SKM-1 (cell line): Measurements from ENCODE around the gene PERM1.

ENCODE experiments used
- DNase-seq: peaks from one replicate; lab custom pipeline; 2025; ENCODE audit not compliant: unreplicated experiment; lab: John Stamatoyannopoulos, UW

PERM1 gene

DNA sequence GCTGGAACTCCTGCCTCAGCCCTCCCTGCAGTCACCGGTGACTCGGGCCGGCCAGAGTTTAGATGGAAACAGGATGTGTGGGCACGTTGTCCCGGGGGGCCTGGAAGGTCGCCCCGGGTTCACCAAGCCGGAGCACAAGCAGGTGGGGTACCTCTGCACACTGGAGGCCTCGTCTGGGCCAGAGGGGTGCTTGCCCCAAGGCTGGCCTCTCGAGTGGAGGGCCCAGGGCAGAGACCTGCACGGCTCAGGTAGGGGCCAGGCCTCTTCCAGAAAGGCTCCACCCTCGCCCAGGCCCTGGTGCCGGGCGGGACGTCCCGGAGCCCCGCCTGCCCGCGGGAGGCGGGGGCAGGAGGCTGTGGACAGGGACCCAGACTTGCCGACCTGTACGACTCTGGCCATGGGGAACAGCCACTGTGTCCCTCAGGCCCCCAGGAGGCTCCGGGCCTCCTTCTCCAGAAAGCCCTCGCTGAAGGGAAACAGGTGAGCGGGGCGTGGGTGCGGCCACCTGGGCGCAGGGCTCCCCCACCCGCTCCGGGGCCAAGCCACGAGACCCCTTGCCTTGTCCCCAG is 15.7 kb downstream of the PERM1 start, which contains the start of gene PLEKHN1:
TSS of gene PLEKHN1 (plus strand) at position 348 of the 569 bp plus-strand sequence. CDS start at position 398, 50 bp downstream.
- no peak for DNase-seq

DNA sequence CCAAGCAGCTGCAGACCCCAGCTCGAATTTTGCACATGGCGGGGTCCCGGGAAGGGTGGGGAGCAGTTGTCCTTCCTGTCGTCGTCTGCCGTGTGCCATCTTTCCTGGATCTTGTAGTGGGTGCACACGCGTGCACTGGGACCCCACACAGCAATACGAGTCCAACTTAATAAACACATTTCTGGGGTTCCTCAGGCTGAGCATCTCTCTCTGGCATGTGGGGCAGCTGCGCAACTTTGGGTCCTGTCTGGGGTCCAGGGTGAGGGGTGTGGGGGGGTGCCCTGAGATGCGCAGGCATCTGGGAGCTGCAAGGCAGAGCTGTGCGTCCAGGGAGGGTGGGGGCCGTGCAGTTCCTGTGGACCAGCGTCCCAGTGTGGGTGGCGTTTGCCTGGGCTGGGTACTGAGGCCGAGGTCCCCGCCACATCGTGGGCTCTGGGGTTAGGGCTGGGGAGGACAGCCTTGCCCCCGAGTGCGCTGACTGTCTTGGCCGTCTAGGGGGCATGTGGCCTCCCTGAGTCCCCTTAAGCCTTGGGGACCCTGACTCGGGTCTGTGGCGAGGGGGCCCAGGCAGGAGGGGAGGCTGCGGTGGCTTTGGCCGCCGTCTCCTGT is 16.3 kb downstream of the PERM1 start:
- DNase-seq, result no peak

DNA sequence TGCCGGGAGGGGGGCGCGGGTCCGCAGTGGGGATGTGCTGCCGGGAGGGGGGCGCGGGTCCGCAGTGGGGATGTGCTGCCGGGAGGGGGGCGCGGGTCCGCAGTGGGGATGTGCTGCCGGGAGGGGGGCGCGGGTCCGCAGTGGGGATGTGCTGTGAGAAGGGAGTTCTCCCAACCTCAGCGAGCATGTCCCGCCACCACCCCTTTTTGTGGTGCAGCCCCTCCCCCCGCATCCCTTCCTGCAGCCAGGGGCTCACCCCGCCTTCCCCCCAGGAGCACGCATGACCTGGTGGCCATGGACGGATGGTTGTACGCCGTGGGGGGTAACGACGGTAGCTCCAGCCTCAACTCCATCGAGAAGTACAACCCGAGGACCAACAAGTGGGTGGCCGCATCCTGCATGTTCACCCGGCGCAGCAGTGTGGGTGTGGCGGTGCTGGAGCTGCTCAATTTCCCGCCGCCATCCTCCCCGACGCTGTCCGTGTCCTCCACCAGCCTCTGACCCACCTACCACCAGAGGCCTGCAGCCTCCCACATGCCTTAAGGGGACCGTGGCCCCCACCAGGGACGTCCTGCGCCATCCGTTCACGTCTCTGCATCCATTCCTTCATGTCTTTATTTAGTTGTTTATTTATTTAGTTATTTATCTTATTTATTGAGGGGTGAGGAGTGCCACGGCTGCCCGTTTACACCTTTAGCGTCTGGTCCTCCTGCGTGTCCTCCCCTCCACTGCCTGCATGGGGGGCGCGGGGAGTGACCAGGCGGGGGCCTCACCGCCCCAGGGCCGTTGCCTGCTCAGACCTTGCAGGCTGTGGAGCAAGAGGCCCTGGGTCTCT is 17.0 kb downstream of the PERM1 start:
- DNase-seq, result no peak

DNA sequence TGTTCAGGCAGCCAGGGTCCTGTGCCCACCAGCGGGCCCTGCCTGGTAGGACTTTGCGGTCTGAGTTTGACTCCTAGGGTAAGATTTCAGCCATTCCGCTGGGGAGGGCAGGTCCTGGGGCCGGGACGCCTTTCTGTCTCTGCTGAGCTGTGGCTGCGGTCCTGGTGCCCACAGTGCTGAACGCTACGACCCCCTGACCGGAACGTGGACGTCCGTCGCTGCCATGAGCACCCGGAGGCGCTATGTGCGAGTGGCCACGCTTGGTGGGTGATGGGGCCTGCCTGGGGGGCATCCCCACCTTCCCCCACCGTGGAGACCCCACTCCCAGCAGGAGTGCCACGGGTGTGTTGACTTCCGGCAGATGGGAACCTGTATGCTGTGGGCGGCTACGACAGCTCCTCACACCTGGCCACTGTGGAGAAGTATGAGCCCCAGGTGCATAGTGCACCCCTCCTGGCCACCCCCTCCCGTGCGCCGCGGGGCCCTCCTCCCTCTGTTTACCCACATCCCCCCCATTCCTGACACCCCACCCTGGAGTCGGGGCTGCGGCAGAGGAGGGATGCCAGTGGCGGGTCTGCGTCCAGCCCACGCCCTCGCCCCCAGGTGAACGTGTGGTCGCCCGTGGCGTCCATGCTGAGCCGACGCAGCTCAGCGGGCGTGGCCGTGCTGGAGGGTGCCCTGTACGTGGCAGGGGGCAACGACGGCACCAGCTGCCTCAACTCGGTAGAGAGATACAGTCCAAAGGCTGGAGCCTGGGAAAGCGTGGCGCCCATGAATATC is 18.0 kb downstream of the PERM1 start:
- no peak for DNase-seq

DNA sequence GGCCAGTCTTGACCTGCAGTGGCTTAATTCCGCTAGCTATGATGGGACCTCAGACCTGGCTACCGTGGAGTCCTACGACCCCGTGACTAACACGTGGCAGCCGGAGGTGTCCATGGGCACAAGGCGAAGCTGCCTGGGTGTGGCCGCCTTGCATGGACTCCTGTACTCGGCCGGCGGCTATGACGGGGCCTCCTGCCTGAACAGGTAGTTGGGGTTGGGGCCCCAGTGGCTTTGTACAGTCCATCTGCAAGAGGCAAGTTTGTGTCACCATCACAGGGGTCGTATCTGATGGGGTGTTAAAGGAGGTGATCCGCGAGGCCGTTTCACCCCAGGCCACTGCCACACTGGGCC is 18.6 kb downstream of the PERM1 start:
- DNase-seq, result no peak

DNA sequence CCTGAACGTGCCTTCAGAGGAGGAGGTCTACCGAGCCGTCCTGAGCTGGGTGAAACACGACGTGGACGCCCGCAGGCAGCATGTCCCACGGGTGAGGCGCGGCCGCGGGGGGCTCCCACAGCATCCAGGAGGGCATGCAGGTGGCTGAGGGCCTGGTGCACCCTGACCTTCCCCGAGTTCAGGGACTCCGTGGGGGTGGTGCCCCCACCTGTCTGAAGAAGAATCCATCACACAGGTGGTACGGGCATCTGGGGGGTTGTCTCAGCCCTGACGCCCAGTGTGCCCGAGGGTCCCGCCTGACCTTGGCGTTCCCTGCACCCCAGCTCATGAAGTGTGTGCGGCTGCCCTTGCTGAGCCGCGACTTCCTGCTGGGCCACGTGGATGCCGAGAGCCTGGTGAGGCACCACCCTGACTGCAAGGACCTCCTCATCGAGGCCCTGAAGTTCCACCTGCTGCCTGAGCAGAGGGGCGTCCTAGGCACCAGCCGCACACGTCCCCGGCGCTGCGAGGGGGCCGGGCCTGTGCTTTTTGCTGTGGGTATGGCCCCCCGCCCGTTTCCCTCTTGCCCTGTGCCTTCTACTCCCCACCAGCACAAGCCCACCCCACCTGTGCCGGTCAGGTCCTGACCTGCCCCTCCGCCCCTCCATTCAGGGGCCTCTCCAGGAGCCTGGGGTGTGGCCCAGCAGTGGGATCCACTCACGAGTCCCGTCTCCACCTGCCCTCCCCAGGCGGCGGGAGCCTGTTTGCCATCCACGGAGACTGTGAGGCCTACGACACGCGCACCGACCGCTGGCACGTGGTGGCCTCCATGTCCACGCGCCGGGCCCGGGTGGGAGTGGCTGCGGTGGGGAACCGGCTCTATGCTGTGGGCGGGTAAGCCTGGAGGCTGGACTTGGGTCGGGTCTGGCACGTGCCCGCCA is 19.3 kb downstream of the PERM1 start:
- no peak for DNase-seq

DNA sequence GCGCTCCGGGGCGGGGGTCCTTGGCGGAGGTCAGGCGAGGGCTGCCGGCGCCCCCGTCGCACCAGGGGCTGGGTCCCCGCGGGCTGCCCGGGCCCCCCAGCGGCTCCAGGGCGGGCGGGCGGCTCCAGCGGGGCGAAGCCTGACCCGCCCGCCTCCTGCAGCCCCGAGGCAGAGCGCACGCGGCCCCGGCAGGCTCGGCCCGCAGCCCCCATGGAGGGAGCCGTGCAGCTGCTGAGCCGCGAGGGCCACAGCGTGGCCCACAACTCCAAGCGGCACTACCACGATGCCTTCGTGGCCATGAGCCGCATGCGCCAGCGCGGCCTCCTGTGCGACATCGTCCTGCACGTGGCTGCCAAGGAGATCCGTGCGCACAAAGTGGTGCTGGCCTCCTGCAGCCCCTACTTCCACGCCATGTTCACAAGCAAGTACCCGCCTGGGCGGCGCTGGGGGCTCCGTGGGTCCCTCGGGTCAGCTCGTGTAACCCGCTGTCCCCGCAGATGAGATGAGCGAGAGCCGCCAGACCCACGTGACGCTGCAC is 20.7 kb downstream of the PERM1 start:
- DNase-seq, result no peak

DNA sequence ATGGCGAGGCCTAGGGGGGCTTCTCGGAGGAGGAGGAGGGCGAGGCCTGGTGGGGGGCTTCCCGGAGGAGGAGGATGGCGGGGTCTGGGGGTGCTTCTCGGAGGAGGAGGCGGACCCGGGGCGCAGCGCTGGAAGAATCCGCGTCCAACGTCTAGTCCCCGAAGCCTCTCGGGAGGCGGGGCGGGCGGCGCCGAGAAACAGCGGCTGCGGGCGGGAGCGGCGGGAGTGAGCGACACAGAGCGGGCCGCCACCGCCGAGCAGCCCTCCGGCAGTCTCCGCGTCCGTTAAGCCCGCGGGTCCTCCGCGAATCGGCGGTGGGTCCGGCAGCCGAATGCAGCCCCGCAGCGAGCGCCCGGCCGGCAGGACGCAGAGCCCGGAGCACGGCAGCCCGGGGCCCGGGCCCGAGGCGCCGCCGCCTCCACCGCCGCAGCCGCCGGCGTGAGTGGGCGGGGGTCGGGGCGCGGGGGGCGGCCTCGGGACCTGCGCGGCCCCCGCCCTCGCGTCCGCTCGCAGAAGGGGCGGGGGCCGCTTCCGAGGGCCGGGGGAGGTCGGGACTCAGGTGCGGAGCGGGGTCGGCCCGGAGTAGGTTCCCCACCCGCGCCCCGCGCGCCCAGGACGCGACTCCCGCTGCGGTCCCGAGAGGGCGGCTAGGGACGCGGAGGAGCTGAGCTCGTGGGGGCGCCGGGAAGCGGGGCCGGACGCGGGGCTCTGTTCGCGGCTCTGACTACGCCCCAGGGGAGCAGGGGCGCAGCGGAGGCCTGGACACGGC is 21.3 kb downstream of the PERM1 start, which contains the start of gene KLHL17:
TSS of gene KLHL17 (plus strand) at position 222 of the 769 bp plus-strand sequence. CDS start at position 332, 110 bp downstream.
- DNase-seq, result peak; percentile 25

DNA sequence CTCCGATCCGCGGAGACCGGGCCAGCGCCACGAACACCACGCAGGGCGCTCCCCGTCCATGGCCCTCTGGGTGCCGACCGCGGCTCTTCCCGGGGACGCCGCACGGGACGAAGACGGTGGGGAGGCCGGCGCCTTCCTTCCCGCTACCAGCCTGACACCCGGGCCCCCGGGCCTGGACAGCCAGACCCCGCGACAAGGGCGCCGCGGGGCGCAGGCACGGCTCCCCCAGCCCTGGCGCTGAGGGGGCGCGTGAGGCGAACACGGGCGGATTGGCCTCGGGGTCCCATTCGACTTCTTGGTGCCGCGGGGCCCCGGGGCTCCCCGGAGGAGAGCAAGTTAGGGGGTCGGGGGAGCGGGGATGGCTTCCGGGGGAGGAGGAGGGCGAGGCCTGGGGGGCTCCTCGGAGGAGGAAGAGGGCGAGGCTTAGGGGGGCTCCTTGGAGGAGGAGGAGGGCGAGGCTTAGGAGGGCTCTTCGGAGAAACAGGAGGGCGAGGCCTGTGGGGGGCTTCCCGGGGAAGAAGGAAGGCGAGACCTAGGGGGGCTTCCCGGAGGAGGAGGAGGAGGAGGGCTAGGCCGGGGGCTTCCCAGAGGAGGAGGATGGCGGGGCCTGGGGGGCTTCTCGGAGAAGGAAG is 22.0 kb downstream of the PERM1 start:
- no peak for DNase-seq

DNA sequence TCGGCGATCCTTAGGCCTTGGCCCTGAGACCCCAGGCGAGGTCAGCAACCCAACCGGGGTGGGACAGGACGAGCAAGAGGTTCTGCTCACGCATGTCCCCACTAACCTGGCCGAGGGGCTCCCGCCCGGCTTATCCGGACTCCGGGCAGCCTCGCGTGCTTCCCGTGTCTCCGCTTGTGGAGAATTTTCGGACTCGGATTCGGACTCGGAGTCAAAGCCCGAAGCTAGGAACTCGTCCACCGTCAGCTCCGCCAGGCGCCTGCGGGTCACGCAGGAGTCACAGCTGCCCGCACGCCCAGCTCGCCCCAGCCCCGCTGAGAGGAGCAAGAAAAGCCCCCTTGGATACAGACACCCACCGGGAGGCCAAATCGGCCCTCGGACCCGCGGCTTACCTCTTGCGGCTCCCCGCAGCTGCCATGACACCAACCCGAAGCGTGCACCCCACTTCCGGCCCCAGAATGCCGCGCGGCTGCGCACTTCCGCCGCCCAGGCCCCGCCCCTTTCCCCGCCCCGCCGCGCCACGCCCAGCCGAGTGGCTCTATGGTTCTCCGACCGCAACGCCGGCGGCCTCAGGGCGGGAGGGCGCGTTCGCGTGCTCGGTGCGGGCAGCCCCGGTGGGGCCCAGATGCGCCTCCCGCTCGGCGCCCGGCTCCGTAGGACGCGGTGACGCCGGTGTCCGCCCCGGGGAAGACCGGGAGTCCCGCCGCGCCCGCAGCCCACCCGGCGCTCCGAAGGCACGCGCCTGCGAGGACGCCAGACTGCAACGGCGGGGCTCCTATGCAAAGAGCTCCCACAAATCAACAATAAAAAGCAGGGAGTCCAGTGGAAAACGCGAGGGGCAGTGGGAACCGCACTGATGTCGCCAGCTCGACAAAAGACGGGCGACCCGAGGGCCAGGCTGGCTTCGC is 22.8 kb downstream of the PERM1 start, which contains the start of gene NOC2L:
TSS of gene NOC2L (minus strand) at position 434 of the 908 bp plus-strand sequence. CDS start at position 418, 16 bp downstream.
- DNase-seq, result peak; percentile 50

DNA sequence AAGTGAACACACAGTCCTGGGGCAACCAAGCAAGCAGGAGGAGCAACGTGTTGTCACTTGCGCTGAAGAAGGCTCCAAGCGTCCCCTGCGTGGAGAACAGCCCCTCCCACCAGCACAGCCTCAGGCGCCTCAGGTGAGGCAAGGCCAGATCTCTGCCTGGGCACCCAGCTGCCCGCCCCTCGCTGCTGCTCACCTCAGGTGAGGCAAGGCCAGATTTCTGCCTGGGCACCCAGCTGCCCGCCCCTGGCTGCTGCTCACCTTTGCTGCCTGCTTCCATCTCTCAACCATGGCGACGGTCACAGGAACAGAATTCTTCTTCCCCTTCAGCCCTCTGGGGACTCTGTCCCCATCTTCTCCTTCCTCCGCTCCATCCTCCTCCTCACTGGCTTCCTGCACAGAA is 25.3 kb downstream of the PERM1 start:
- no peak for DNase-seq

DNA sequence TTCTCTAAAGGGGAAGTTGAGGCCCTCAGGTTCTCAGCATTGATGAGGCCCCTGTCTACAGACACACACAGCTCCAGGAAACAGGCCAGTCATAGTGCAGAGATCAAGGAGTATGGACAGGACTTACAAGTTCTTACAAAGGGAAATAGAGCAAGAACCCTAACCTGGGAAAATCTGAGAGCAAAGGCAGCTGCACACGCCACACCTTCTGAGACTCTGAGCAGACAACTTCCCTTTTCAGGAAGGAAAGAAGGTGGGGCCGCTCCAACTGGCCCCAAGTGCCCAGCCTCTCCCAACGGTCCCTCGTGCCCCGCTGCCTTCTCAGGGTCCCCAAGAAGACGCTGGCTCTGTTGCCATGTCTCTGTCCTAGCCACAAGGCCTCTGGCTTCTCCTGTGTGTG is 26.4 kb downstream of the PERM1 start:
- no peak for DNase-seq

DNA sequence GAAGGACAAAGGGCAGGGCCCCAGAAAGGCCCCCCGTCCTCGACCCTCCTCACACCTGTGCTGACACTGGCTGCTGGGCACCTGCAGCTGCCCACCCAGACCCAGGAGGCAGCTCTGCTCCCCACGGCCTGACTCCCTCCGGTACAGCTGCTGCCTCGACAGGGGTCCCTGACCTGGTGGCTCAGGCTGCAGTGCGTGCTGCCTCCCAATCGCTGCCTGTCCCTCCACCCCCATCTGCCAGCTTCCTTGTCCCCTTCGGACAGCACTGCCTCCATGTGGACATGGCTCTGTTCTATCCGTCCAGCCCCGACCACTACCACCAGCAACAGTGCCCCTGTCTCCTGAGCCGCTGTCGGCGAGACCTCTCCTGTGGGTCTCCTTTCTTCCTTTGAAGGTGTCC is 27.0 kb downstream of the PERM1 start:
- no peak for DNase-seq

DNA sequence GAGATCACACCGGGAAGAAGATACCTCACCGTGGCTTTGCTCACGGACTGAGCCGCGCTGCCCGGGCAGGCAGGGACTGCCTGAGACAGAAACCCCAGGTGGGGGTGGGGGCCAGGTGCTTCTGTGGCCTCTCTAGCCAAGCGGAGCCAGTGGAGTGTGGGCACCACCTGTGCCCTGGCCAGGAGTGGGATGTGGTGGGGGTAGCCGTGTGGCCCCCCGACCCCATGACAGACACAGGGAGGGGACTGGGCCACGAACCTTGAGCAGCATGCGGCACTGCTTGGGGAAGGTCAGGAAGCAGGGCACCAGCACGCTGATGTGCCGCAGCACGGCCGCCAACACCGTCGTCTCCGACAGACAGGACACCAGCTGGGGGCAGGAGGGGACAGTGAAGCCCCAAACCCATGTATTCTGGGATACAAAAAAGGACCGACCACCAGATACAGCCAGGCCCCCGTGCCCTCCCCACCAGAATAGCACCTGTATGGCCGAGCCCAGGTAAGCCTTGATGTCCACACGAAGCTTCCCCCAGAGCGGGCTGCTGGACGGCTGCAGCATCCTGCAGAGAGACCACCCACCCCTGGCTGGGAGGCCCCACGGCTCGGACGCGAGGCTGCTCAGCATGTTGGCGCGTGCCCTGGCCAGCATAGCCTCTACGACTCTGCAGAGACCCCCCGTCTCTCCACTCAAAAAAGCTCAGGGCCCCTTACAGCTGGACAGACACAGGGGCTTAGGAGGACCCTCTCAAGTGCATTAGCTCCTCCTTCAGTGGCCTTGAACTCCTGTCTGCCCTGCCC is 28.2 kb downstream of the PERM1 start:
- DNase-seq, result no peak

DNA sequence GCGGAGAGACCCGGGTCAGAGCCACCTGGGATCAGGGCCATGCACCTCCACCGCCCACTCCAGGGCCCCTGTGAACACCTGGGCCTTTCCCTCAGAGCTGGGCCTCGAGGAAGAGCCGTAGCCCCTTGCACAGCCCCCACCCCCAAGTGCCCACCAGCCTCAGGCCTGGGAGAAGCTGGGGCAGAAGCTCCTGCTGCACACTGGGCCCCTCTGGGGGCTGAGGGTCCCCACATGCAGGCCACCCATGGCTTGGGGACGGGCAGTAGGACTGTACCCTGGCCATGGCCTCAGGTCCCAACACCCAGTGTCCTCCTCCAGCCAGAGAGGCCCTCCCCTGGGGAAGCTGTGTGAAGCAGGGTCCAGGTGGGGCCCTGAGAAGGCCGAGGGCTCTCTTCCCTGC is 29.3 kb downstream of the PERM1 start:
- DNase-seq, result no peak

DNA sequence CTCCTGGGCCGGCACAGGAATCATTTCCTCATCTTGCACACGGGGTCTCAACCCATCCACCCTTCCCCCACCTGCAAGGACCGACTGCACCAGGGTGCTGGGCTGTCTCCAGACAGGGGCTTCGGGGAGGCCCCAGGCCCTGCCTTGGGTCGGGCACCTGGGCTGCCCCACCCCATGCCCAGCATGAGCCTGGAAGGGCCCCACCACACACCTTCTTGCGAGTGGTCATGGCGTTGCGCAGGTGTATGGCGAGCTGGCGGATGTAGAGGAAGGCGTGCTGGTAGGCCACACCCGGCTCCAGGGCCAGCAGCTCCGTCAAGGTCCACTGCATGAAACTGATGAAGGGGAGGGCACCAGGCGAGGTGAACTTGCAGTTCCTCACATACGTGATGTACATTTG is 29.7 kb downstream of the PERM1 start:
- DNase-seq, result no peak

DNA sequence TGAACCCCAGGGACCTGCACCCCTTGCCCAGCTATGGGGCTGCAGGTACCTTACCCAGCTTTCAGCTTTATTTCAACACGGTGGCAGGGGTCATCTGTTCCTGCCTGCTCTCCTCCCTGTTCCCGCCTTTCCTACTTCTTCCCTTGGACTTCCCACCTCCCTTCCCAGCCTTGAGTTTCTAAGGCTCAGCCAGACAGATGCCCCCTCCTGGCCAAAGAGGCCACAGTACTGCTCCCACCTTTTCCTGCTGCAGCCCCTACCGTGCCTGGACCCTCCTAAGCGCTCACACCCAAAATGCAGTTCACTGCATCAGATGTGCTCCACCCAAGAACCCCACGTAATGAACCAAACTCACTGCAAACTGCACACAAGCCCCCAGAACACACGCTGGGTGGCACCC is 30.5 kb downstream of the PERM1 start:
- no peak for DNase-seq
